ENCODE results near the gene FNDC7. TPM values are rescaled to one million over a fixed set of nuclear protein-coding genes. Genes with fewer than 3 reads are reported as not detected.
"Not testable (repeated sequence)": the region's sequence is repeated elsewhere in the genome, so short reads cannot be mapped to it uniquely, and the experiment has no call there.

FNDC7 gene, protein sequence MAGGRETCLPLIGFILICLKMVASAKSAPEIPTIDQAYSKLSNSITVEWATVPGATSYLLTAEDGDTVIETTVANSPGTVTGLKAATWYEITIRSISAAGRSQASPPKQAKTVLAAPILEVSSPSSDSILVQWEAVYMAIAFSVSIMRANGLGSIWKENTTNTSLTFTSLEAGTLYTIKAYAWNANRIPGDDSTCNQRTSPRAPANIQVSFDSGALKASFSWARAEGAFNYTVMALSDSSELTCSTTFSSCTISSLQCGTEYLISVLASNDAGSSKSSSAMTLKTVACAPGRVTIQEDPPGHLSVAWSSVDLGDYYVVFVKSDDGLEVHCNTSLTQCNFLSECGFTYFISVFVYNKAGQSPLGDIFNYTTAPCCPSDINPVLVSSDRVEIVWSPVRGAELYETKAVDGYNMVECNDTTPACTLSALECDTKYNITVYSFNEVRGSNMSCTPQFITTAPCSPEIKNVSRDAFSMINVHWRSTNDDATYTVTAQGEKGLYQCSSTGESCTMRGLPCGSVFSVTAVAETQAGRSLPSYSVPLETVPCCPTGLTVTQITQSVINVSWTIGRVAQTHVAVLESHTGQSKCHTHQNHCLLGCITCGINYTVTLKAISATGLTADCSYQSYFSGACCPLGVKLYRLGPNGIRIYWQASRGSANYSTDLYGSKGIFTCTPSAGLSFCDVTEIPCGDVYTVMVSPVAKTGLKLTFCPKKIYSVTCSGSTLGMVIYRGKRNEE
- not detected for total RNA-seq

- H3K36me3 Mint-ChIP-seq, result no peaks in the 10 kb centered on the region
- no peak for DNase-seq
- no peak within 1 kb of the TSS for H3K4me3 Mint-ChIP-seq
- POLR2A ChIA-PET, result no interaction called here
- no peaks in the 10 kb centered on the region for H3K9me3 Mint-ChIP-seq
- no peak for ATAC-seq (ENCODE audit: low read depth)
- no peak within 1 kb of the TSS for H3K27ac Mint-ChIP-seq
- peaks cover 11% of the 10 kb centered on the region for H3K4me1 Mint-ChIP-seq
- peaks cover 26% of the 10 kb centered on the region for H3K27me3 Mint-ChIP-seq
Measured at GRCh38 chr1:108712606-108713150, at the start of gene FNDC7. Gene FNDC7, plus strand, starts transcription at chr1:108712908. Its CDS starts 26 bp downstream, at chr1:108712934.

DNA sequence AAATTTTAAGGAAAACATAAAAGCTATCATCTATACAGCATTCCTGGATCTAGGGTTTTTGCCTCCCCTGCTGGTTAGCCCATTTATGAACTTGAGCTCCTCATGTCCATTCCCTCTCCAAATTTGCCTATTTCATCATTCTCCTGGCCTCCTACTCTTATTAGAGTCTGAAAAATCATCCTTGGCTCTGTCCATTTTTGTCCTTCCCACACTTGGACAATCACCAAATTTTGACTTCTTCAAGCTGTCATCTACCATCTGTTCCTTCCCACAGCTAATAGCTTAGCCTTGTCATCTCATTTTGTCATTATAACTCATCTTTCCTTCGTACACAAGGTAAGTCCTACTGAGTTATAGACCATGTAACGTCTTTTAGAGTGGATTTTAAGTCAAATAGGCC, 49.6 kb upstream of the FNDC7 start:
- DNase-seq (no peak), ATAC-seq (ENCODE audit: low read depth) (no peak)
- Mint-ChIP-seq H3K36me3 (peaks cover 8% of the 10 kb centered on the region), H3K27ac (peak overlapping the region; percentile 11), H3K4me3 (no peak overlapping the region), H3K27me3 (no peaks in the 10 kb centered on the region), H3K9me3 (no peaks in the 10 kb centered on the region), H3K4me1 (peaks cover 20% of the 10 kb centered on the region)
- POLR2A ChIA-PET, result interaction anchor here (5.3 to 5.9 kb wide), 2 partner anchors 17 to 30 kb away, joined by 175 to 200 read pairs; partner anchors contain the start of gene PRPF38B

GRCh38 chr1:108664481-108664880, 48.2 kb upstream of the FNDC7 start:
- H3K27ac Mint-ChIP-seq, result no peak overlapping the region
- no peak overlapping the region for H3K4me3 Mint-ChIP-seq
- H3K27me3 Mint-ChIP-seq, result peaks cover 2% of the 10 kb centered on the region

DNA sequence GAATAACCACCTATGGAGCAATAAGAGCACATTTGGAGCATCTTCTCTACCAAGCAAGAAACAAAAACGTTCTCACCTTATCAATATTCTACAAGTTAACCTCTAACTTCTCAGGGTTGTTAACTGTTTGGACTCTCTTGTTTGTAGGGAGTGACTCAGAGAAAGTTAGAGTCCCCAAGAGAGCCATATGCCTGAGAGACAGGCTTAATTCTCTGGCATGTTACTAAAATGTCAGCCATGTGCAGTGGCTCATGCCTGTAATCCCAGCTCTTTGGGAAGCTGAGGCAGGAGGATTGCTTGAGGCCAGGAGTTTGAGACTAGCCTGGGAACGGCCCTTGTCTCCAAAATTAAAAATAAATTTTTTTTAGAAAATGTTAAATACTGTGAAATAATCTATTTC, 47.6 kb upstream of the FNDC7 start:
- no peak overlapping the region for H3K27ac Mint-ChIP-seq
- no peaks in the 10 kb centered on the region for H3K9me3 Mint-ChIP-seq
- DNase-seq (no peak), ATAC-seq (ENCODE audit: low read depth) (no peak)
- H3K4me3 Mint-ChIP-seq, result no peak overlapping the region
- H3K36me3 Mint-ChIP-seq, result peaks cover 7% of the 10 kb centered on the region
- POLR2A ChIA-PET, result interaction anchor here (1.0 kb wide), 1 partner anchor 27 kb away, joined by 4 read pairs; the partner anchor contains the start of gene PRPF38B
- peaks cover 12% of the 10 kb centered on the region for H3K4me1 Mint-ChIP-seq
- H3K27me3 Mint-ChIP-seq, result peaks cover 2% of the 10 kb centered on the region

More at GRCh38 chr1:108664481-108664880, 48.2 kb upstream of the FNDC7 start:
- peaks cover 10% of the 10 kb centered on the region for H3K36me3 Mint-ChIP-seq
- DNase-seq (no peak), ATAC-seq (ENCODE audit: low read depth) (no peak)
- no peaks in the 10 kb centered on the region for H3K9me3 Mint-ChIP-seq
- peaks cover 17% of the 10 kb centered on the region for H3K4me1 Mint-ChIP-seq
- POLR2A ChIA-PET, result interaction anchor here (1.0 kb wide), 1 partner anchor 28 kb away, joined by 4 read pairs; the partner anchor contains the start of gene PRPF38B

GRCh38 chr1:108665771-108666170, 46.9 kb upstream of the FNDC7 start:
- H3K9me3 Mint-ChIP-seq, result no peaks in the 10 kb centered on the region
- peaks cover 8% of the 10 kb centered on the region for H3K4me1 Mint-ChIP-seq
- no peak for ATAC-seq (ENCODE audit: low read depth)
- POLR2A ChIA-PET, result interaction anchor here (1.0 kb wide), 1 partner anchor 26 kb away, joined by 4 read pairs; the partner anchor contains the start of gene PRPF38B
- peaks cover 7% of the 10 kb centered on the region for H3K36me3 Mint-ChIP-seq
- no peak overlapping the region for H3K27ac Mint-ChIP-seq
- peaks cover 2% of the 10 kb centered on the region for H3K27me3 Mint-ChIP-seq
- no peak overlapping the region for H3K4me3 Mint-ChIP-seq
- DNase-seq, result no peak

- POLR2A ChIA-PET, result interaction anchor here (1.3 to 2.4 kb wide), 2 partner anchors 21 to 25 kb away, joined by 4 to 13 read pairs; partner anchors contain the start of gene PRPF38B
- not testable (repeated sequence) for DNase-seq; H3K9me3 Mint-ChIP-seq; H3K4me3 Mint-ChIP-seq; H3K27ac Mint-ChIP-seq; H3K36me3 Mint-ChIP-seq; H3K27me3 Mint-ChIP-seq; ATAC-seq (ENCODE audit: low read depth)
- H3K4me1 Mint-ChIP-seq, result peaks cover 15% of the 10 kb centered on the region
Measured at GRCh38 chr1:108667422-108667821, 45.3 kb upstream of the FNDC7 start.

GRCh38 chr1:108668777-108669176, 43.9 kb upstream of the FNDC7 start:
- ATAC-seq (ENCODE audit: low read depth) (no peak), DNase-seq (no peak)
- H3K27me3 Mint-ChIP-seq, result peaks cover 3% of the 10 kb centered on the region
- no peak overlapping the region for H3K27ac Mint-ChIP-seq
- H3K4me1 Mint-ChIP-seq, result peaks cover 11% of the 10 kb centered on the region
- no peaks in the 10 kb centered on the region for H3K9me3 Mint-ChIP-seq
- POLR2A ChIA-PET, result interaction anchor here (0.6 to 2.4 kb wide), 3 partner anchors 22 to 549 kb away, joined by 4 to 13 read pairs (median 4); partner anchors contain the start of gene PRPF38B
- peaks cover 7% of the 10 kb centered on the region for H3K36me3 Mint-ChIP-seq
- no peak overlapping the region for H3K4me3 Mint-ChIP-seq

GRCh38 chr1:108669679-108670078, 43.0 kb upstream of the FNDC7 start:
- no peak overlapping the region for H3K4me3 Mint-ChIP-seq
- POLR2A ChIA-PET, result interaction anchor here (0.7 to 2.4 kb wide), 2 partner anchors 22 to 24 kb away, joined by 3 to 13 read pairs; partner anchors contain the start of gene PRPF38B
- peaks cover 11% of the 10 kb centered on the region for H3K4me1 Mint-ChIP-seq
- peaks cover 6% of the 10 kb centered on the region for H3K27me3 Mint-ChIP-seq
- DNase-seq, result no peak
- H3K9me3 Mint-ChIP-seq, result peaks cover 1% of the 10 kb centered on the region
- no peak for ATAC-seq (ENCODE audit: low read depth)
- H3K27ac Mint-ChIP-seq, result no peak overlapping the region
- H3K36me3 Mint-ChIP-seq, result peaks cover 7% of the 10 kb centered on the region

GRCh38 chr1:108670131-108670773, 42.5 kb upstream of the FNDC7 start:
- POLR2A ChIA-PET, result interaction anchor here (0.7 to 2.4 kb wide), 3 partner anchors 22 to 25 kb away, joined by 3 to 13 read pairs (median 3); partner anchors contain the start of gene PRPF38B
- Mint-ChIP-seq H3K36me3 (peaks cover 7% of the 10 kb centered on the region), H3K9me3 (peaks cover 2% of the 10 kb centered on the region), H3K4me3 (no peak overlapping the region), H3K4me1 (peaks cover 11% of the 10 kb centered on the region), H3K27me3 (peaks cover 6% of the 10 kb centered on the region), H3K27ac (no peak overlapping the region)
- DNase-seq (no peak), ATAC-seq (ENCODE audit: low read depth) (no peak)

DNA sequence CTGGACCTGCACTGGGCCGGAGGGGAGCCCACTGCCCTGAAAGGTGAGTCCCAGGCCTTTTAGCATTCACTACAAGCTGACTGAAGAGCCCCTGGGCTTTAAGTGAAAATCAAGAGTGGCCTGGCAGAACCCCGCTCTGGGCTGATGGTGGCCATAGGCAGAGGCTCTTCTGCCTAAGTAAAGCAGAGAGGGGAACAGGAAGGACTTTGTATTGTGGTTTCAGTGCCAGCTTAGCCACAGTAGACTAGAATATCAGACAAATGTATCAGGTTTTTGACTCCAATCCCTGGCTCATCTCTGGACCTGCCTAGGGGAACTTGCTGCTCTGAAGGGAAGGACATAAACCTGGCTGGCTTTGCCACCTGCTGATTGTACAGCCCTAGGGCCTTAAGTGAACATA, 41.6 kb upstream of the FNDC7 start:
- DNase-seq (no peak), ATAC-seq (ENCODE audit: low read depth) (peak; percentile 42)
- POLR2A ChIA-PET, result interaction anchor here (0.7 to 1.4 kb wide), 3 partner anchors 10 to 24 kb away, joined by 3 read pairs; partner anchors contain the start of gene HENMT1
- Mint-ChIP-seq H3K4me3 (no peak overlapping the region), H3K27me3 (peaks cover 6% of the 10 kb centered on the region), H3K4me1 (peaks cover 11% of the 10 kb centered on the region), H3K36me3 (peaks cover 7% of the 10 kb centered on the region), H3K9me3 (peaks cover 2% of the 10 kb centered on the region), H3K27ac (no peak overlapping the region)

- Mint-ChIP-seq H3K9me3 (peaks cover 2% of the 10 kb centered on the region), H3K4me1 (peaks cover 12% of the 10 kb centered on the region), H3K27ac (no peak overlapping the region), H3K4me3 (no peak overlapping the region), H3K36me3 (peaks cover 1% of the 10 kb centered on the region), H3K27me3 (peaks cover 7% of the 10 kb centered on the region)
- ATAC-seq (ENCODE audit: low read depth), result no peak
- no peak for DNase-seq
- POLR2A ChIA-PET, result interaction anchor here (2.5 kb wide), 1 partner anchor 14 kb away, joined by 8 read pairs; the partner anchor contains the start of gene PRPF38B
Measured at GRCh38 chr1:108678706-108679105, 34.0 kb upstream of the FNDC7 start.

DNA sequence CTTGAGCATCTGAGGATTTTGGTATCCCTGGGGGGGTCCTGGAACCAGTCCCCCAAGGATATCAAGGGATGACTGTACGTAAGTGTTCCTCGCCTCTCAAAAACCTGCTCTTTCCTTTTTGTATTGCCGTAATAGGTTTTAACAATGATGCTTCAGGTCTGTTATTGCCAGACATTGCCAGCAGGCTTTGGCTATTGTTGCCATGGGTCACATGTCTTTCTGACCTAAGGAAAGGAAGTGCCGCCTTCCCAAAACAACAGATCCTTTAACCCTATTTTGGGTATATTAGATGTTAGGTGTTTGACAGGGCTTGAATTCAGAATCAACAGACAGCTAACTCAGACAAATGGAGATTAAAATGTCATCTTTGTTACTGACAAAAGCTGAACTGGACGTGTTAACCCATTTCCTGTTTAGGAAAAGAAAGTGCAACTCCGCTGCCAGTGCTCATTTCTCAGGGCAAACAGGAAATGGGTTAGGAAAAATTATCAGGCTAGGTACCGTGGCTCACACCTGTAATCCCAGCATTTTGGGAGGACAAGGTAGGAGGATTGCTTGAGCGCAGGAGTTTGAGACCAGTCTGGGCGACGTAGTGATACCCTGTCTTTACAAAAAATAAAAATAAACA, 33.0 kb upstream of the FNDC7 start:
- no peak for DNase-seq
- peaks cover 1% of the 10 kb centered on the region for H3K9me3 Mint-ChIP-seq
- ATAC-seq (ENCODE audit: low read depth), result no peak
- H3K4me3 Mint-ChIP-seq, result peak overlapping the region; percentile 54
- H3K27ac Mint-ChIP-seq, result peak overlapping the region; percentile 40
- H3K36me3 Mint-ChIP-seq, result peaks cover 1% of the 10 kb centered on the region
- peaks cover 12% of the 10 kb centered on the region for H3K4me1 Mint-ChIP-seq
- H3K27me3 Mint-ChIP-seq, result peaks cover 6% of the 10 kb centered on the region
- POLR2A ChIA-PET, result interaction anchor here (1.2 to 5.8 kb wide), 3 partner anchors 13 to 420 kb away, joined by 3 to 24 read pairs (median 6); partner anchors contain the start of gene PRPF38B
